NCI-H510A treated with DMSO at 0.1 percent for 48 hours (cell line): ENCODE measurements around the gene DLX5.
A peak's percentile ranks its signal among the peaks of the same experiment; 100 is the strongest.
"Not testable (repeated sequence)": the region's sequence is repeated elsewhere in the genome, so short reads cannot be mapped to it uniquely, and the experiment has no call there.

Experiments
- DNase-seq: peaks from one replicate; lab custom pipeline; 2025; lab: John Stamatoyannopoulos, UW

Gene DLX5

DNA sequence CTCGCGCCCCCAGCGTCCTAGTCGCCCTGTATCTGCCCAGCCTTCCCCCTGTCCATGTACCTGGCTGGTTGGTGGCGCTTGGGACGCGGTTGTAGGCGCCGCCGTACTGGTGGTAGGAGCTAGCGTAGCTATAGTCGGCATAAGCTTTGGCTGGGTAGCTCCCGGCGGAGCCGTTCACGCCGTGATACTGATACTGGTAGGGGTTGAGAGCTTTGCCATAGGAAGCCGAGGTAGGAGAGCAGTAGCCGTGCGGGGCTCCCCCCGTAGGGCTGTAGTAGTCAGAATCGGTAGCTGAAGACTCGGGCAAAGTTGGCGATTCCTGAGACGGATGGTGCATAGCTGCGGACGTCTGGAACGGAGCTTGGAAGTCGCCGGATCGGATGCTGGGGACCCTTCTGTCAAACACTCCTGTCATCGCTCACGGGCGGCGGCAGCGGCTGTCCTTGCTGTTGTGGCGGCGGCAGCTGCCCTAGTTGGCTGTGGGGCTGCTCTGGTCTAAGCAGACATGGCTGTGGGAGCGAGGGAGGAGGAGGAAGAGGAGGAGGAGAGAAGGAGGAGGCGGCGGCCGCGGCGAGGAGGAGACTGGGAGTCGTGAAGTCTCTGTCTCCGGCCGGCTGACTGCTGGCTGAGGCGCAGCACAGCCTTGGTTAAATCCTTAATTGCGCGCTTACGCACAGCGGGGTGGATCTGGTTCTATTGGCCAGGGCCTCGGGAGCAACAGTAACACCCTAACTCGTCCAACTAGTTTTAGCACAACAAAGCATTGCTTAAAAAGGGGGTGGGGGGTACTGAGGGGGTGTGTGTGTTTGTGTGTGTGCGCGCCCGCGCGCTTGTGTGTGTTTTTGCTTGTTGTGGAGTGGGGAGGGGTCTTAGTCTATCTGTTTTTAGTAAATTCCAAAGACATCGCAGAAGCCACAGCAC lies at the start of gene DLX5:
Gene DLX5, minus strand, starts transcription at position 623 of the 921 bp plus-strand sequence. Its CDS starts 208 bp downstream, at position 415.
- peak; percentile 35 for DNase-seq

GRCh38 chr7:97072025-97072424 lies 47.4 kb upstream of the DLX5 start:
- not testable (repeated sequence) for DNase-seq

GRCh38 chr7:97064972-97065587 lies 40.4 kb upstream of the DLX5 start:
- DNase-seq = peak; percentile 47

- no peak for DNase-seq
Observed at GRCh38 chr7:97064020-97064419, 39.4 kb upstream of the DLX5 start.

DNA sequence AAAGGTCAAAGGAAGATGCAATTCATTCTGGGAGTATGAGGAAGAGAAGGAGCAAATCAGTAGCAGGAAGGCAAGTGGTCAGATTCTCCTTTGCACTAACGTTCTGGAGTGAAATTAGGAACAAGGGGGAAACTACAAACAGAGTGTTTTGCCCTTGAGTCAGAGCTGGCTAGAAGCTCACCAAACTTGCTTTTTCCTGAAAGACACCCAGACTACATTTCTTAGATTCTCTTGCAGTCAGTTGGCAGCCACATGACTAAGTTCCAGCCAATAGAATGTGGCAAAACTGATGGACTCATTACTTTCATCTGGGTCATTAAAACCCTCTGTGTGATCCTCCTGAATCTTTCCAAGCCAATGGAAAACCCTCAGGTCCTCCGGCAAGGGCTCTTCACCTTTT lies 18.6 kb upstream of the DLX5 start:
- no peak for DNase-seq

GRCh38 chr7:97039374-97040065 lies 14.9 kb upstream of the DLX5 start:
- DNase-seq = no peak

GRCh38 chr7:97034213-97034852 lies 9.7 kb upstream of the DLX5 start:
- DNase-seq = not testable (repeated sequence)

GRCh38 chr7:97027427-97028234 lies 3.0 kb upstream of the DLX5 start:
- DNase-seq = peak; percentile 68

DNA sequence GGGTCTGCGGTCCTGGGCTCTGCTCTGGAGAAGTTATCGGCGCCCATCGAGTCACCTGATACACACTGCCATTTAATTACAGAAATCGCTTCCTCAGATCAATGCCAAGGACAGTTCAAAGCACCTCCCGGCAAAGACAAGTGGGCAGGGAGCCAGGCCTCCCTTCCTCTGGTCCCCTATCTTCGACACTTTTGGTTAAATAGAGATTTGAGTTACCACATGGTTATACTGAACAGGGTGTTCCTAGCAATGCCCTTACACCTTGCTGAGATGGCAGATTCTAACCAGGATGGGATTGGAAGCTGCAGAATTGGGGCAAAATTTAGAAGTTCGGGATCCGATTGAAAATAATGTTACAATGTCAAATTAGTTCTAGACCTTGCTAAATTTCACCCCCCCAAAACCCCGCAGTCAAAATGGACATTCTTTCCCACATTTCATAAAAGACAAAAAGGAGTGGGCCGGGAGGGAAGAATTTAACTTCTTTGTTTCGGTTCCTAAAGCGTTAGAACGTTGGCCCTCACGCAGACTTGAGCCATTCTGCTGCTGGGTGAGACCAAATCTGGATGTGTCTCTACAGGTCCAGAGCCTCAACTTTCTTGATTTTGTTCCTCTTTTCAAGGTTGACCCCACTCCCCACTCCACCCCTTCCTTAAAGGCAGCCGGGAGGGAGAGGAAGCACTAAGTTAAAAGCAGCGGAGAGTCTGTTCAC lies 2.2 kb upstream of the DLX5 start:
- no peak for DNase-seq

GRCh38 chr7:97025983-97026714 lies 1.5 kb upstream of the DLX5 start:
- DNase-seq = no peak

DNA sequence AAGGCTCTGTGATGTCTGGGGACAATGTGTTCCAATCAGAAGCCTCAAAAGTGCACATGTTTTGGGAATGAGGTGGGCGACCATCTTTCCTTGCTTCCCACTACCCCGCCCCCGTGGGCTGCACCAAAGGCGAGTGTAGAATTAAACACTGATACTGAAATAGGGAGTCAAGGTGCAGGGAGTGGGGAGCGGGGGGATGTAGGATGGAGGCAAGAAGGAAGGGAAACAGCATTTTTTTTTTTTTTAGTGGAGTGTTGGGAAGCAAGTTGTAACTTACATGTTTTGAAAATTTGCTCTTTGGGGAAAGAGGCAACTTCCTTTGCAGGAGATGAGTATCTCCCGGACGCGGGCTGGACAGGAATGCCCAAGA lies 484 bp upstream of the DLX5 start:
- no peak for DNase-seq

- DNase-seq = no peak
Observed at GRCh38 chr7:97022491-97023306, 1.9 kb downstream of the DLX5 start.

- no peak for DNase-seq
Observed at GRCh38 chr7:97021747-97022490, 2.7 kb downstream of the DLX5 start.

- no peak for DNase-seq
Observed at GRCh38 chr7:97020996-97021746, 3.5 kb downstream of the DLX5 start.

- no peak for DNase-seq
Observed at GRCh38 chr7:97020601-97020995, 4.0 kb downstream of the DLX5 start.

DNA sequence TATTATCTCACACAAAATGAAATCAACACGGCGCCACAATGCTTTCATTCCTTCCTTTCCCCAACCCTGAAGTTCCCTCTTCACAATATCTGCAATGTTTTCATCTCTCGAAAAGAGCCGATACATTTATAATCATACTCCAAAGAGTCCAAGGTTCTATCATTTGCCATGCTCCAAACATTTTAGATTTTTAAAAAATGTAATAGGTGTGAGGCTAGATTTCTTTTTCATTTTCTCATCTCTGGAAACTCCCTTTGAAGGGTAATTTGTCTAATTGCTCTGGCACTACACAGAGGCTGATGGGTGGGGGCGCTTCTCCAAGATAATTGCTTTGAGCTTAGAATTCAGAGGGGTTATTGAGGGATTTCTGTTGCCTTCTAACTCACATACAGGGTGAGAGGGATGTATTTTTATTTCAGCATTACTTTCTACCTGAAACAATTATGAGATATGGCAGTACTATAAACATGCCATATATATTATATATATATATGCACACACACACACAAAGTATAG lies 4.9 kb downstream of the DLX5 start:
- DNase-seq = no peak

DNA sequence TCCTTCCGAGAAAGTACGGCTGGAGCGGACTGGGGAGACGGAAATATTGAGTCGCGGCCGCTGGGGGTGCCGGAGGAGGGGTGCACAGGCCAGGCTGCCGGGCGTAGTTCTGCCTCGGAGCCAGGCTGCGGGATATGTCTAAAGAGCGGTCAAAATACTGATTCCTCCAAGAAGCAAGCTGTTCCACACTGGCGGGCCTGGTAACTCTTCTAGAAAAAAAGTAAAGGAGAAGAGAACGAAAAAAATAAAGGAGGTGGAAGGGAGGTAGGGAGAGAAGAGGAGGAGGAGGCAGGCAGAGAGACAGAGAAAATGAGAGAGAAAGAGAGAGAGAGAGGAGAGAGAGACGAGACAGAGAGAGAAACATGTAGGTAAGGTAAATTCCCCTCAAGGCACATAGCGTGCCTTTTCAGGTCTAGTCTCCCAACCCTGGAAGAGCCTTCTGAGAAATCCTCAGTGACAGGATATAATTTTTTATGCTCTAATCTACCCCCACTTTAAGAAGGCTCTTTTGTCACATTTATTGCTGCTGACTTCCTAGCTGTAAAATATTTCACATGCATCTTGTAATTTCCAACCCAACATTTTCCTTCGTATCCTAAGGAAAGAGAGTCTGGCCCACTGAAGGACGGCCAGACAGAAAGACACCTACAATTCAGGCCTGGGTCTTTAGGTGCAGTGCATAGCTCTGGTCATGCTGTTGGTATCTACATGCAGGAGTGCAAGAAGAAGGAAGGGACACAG lies 5.7 kb downstream of the DLX5 start:
- DNase-seq = no peak
